Measurements from ENCODE around the gene CHPF.

CHPF gene

DNA sequence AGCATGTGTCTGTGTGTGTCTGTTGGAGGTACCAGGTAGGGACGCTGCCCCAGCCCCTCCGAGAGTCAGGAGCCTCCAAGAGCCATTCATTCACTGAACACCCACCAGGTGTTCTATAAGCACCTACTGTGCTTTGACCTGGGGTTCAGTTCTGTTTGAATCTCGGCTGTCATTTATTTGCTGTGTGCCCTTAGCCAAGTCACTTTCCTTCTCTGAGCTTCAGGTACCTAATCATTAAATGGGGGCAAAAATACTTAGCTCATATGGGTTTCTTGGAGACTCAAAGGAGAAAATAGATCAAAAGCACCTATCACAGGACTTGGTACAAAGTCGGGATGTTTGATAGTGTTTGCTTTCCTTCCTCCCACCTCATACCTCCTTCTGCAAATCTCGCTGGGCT is 16.1 kb downstream of the CHPF start:
- no peak for DNase-seq

DNA sequence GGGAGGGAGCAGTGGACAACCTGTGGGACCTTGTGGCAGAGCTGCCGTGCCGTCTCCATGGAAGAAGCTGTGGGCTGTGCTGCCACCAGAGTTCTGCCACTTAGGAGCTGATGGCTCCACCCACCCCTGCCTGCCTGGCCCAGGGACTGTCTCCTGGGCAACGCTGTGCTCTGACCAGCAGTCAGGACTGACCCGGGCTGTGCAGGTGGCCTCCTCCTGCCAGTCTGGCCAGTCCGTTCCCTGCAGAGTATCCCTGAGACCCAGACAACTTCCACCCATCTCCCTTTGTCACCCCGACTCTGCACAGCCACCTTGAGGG is 16.6 kb downstream of the CHPF start:
- no peak for DNase-seq

DNA sequence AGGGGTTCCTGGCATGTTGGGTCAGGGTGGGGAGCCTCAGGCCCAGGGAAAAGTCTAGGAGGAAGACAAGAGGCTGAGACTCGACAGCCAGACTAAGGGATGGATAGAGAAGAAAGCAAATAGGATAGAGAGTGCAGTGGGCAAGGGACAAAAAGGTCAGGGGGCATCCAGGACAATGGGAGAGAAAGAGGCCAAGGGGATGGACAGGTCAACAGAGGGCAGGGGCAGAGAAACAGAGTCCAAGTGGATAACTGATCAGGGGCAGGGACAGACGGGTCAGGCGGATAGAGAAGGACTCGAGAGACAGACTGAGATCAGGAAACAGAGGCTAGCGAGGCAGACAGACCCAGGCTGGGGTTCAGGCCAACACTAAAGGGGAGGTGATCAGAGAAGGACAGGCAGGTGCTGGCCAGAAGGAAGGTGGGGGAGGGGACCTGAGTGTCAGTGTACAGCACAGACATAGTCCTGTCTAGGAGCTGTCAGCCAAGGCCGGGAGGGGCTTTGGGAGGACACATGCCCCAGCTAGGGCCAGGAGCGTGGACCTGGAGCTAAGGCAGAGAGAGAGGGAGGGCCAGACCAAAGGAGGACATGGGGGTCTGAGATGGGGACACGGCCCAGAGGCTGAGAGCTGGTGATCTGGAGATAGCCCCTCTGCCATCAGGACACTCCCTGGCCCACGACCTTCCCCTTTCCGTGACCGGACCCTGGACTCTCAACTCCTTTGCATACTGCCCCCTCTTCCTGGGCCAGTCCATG is 17.1 kb downstream of the CHPF start:
- no peak for DNase-seq

DNA sequence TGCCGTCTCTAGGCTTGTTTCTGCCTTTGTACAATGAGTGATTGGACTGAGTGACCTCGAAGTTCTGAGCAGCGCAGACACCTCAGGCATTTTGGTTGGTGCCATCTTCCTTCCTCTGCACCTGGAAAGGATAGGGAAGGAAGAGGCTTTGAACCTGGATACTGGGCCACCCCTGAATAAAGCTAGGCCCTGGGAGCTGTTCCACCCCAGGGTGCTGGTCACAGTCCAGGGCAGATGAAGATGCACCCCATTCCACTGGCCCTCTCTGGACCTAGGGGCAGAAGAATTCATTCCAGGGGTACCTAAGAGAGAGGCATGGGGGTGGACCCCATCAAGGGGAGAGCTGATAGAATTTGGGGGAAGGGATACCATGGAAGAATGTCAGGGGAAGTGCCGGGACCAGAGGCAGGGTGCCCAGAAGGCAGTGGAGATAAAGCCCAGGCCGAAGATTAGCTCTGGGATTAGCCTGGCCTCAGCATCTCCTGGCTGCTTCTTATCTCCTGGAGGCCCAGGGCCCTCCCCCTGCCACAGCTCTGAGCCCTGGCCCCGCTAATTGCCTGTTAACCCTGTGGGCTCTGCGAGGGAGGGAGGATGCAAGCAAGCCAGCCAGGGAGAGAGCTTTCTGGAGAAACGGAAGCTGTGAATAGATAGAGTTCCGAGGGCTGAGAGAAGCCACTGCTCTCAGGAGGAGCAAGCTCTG is 17.9 kb downstream of the CHPF start:
- no peak for DNase-seq

DNA sequence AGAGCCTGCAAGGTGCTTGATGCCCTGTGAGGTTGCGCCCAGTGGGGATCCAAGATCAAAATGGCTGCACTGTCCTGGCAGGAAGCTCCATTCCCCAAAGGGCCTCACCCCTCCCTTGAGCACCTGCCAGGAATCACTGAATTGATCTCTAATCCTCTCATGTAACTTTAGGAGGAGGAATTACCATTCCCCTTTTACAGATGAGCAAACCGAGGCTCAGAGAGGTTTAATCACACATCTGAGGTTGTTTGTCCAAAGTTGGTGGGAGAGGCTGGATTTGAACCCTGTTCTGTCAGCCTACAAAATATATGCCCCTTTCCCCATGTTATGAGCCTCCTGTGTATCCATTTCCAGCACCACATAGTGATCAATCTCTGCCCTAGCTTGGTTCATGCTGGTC is 18.8 kb downstream of the CHPF start:
- DNase-seq = no peak

DNA sequence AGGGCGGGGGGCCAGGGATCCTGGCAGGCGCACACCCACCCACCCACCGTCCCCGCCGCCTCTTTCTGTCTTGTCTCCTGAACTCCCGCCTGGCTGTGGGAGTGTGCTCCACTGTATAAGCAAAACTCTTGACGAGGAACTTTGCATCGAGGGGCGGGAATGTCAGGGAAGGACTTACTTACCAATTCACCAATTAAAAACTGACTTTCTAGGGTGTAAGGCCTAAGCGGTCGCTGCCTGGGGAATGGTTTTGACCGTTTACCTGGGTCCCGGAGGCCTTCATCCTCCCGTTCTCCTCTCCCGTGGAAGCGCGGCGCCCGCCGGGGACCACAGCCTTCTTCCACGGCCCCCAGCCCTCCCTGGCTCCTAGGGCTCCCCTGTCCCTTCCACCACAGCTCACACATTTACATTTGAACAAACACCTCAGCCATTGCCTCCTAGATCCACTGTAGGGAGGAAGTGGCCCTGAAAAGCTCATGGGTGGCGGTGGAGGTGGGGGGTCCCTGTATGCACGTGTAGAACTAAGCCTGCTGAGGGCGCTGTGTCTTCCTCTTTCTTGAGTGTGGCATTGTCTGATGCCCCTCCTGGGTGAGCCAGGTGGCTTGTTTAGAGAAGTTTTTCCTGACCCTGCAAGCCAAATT is 20.5 kb downstream of the CHPF start:
- no peak for DNase-seq

DNA sequence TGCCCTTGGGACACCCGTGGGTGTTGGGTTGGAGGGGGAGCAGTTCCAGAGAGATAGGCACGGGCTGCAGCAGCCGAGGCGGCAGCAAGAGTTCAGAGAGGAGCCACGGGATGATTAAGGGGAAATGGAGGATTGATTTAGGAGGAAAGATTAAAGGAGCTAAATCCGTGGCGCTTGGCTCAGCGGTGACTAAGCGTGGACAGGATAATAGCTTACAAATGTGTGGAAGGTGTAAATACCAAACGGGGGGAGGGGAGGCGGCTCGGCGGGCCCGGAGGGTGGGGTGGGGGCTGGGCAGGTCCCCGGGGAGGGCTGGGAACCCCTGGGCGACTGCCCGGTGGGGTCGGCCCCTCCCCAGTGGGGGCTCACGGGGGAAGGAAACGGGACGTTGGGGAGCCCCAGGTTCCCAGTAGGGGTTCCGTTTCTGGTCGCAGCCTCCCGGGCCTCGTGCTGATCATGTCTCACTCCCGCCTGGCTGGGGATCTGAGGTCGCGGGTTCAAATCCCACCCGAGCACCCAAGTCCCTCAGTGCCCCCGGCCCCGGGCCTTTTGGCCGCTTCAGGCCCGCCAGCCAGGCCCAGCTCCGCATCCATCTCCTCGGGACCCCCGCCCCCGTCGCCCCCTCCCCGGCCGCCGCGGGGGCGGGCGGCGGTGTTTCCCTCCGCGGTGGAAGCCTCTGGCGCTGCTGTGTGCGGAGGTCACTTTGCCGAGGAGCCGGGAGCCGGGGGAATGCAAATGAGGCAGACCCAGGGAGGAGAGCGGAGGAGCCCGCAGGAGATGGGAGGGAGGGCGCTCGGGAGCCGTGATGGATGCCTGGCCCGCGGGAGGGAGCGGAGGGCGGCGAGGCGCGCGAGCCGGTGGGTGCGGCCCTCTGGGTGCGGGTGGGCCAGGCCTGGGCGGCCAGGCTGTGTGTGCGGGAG is 21.2 kb downstream of the CHPF start:
- DNase-seq = no peak

DNA sequence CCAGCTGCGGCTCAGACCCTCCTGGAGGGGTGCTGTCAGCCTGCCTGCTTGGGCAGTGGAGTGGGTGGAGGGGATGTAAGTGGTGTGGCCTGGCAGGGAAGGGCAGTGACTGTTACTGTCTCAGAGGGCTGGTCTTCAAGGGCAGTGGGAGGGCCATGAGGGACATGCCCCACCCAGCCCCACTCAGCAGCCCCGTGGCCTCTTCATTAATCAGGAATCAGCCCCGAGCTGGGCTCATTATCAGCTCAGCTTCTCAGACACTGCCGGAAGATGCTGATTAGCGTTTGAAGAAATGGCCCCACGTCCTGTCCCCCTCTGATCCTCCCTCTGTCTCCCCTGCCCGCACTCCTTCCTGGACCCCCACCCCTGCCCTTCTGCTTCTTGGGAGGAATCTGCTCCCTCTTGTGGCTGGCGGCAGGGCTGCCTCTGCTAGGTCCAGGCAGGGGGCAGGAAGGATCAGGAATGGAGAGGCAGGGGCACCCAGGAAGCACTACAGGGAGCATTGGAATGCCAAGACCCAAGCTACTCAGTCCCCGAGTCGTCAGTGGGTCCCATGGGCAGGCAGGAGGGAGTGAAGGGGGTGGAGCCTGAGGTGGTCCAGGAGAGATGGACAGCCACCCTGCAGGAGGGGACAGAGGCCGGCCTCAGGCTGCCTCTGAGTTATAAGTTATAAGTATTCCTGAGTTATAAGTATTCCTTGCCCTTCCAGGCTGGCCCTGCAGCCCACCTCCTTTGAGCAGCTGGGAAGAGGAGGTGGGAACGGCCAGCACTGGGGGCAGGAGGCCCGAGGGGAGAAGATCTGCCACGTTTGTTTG is 22.3 kb downstream of the CHPF start:
- DNase-seq = no peak

DNA sequence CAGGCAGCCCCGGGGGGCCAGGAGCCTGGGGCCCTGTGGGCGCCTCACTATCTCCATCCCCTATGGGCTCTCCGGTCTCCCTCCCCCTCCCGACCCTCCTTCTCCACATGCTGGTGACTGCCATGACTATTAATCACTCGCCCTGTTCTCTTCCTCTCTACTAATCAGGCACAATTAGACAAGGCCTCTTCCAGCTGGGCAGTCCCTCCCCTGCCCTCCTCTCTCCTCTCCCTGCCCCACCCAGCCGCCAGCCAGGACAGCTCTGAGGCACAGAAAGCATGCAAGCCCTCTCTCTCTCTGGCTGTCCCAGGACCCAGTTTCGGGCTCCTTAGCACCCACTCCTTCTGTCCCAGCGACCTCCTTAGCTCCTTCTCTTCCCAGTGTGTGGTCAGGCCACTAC is 23.5 kb downstream of the CHPF start:
- DNase-seq = no peak

DNA sequence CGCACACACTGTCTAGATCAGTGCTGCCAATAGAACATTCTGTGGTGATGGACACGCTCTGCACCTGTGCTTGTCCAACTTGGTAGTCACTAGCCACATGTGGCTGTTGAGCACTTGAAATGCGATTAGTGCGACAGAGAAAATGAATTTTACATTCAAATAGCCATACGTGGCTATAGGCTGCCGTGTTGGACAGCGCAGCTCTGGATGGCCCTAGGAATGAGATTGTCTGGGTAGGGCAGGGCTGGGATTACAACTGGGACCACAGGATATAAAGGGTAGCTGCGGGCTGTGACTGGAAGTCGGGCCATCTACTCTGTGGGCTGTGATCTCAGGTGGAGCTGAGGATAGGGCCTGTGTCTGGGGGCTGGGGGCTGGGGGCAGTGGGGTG is 24.1 kb downstream of the CHPF start:
- no peak for DNase-seq

DNA sequence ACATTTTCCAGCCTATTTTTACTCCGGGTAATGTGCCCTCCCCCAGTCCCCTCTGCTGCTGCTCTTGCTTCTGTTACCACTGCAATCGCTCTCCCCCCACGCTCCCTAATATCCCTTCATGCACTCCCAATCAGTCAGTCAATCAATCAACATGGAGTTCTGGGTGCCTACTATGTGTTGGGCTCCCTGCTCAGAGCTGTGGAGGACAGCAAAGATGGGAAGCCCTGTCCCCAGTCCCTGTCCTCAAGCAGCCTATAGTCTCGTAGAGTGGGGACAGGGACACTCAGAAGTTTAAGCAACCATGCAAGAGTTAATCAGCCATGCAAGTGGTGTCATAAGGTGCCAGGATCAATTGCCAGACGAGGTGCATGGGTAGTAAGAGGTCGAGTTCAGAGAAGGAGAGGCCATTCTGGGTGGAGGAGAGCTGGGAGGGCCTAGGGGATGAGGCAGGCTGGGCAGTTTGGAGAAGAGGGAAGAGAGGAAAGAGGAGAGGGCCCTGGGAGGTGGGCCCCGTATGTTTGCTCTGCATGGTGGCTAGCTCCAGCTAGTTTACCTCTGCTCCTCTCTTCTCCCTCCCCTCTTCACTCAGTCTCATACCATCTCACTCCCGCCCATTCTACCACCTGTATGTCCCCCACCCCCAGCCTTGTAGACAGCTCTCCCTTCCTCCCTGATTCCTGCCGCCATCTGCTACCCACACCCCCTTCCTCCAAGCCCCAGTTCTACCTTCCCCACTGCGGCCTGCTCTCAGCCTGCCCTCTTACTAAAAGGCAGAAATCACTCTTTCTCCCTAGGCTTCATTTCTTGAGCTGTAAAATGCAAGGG is 25.4 kb downstream of the CHPF start:
- DNase-seq = no peak

DNA sequence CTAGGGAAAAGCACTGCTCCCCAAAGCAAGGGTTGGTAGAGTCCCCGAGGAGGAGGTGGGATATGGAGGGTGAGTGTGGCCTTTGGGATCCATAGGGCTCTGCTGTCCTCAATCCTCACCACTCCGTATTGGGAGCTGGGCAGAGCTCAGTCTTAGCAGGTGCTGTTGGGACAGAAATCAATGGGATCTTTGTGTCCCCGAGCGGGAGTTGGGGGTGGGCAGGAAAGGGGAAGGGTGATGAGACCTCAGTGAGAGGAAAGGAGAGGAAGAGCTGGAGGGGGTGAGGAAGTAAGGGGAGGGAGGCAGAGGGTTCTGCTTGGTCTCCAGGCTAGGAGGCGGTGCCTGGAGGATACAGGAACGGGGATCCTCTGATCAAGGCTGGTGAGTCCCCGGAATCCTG is 26.7 kb downstream of the CHPF start:
- DNase-seq = no peak

DNA sequence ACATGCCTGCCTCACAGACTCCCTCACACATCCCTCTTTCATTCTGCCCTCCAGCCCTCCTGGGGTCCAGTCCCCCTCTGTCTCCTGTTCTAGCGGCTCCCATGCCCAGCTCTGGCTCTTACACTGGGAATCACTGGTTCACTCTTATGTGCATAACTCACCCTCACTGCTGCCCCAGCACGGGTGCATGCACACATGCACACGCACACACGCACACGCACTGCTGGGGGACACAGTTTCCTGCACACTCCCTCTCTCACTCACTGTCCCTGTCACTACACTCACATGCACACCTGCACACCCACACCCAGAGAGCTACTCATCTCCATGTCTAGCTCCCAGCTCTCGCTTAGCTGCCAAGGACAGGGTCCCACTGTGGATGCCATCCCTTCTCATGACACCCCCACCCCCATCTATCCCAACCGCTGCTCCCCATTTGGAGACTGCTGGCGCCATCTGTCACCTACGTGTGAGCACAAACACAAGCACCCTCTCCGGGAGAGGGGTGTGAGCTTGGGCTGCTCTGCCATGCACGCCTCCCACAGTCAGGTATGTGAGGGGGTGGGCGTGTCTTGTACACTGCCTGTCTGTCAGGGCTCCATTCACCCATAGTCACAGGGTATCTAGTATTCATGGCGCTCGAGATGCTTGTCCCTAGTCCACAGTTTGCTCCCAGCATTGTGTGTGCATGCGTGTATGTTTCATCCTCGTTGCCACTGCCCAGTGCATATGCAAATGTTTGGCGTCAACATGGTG is 27.6 kb downstream of the CHPF start:
- no peak for DNase-seq

DNA sequence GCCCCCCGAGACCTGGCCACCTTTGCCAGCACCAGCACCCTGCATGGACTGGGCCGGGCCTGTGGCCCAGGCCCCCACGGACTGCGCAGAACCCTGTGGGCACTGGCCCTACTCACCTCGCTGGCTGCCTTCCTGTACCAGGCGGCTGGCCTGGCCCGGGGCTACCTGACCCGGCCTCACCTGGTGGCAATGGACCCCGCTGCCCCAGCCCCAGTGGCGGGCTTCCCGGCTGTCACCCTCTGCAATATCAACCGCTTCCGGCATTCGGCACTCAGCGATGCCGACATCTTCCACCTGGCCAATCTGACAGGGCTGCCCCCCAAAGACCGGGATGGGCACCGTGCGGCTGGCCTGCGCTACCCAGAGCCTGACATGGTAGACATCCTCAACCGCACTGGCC is 28.8 kb downstream of the CHPF start:
- no peak for DNase-seq

DNA sequence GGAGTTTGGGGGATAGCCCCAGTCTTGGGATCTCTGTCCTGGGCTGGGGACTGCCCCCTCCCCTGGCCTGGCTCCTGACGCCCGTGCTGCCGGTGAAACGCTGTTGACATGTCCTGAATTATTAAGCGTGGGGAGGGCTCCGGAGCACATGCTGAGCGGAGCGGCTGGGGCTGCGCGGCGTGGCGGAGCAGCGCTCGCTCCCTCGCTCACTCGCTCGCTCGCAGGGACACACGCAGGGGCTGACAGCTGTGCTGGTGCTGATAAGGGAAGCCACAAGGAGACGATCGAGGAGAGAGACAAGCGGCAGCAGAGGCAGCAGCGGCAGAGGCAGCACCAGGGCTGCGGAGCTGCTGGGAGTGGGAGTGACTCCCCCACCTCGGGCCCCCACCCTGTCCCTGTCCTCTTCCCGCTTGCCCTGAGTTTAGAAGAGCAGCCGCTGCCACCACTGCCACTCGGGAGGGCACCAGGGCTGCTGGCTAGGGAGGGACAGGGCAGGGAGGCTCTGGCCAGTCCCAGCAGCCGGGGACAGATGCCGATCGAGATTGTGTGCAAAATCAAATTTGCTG is 29.3 kb downstream of the CHPF start, which contains the start of gene ASIC4:
Gene ASIC4, plus strand, starts transcription at position 287 of the 566 bp plus-strand sequence. Its CDS starts 243 bp downstream, at position 530.
- no peak for DNase-seq

DNA sequence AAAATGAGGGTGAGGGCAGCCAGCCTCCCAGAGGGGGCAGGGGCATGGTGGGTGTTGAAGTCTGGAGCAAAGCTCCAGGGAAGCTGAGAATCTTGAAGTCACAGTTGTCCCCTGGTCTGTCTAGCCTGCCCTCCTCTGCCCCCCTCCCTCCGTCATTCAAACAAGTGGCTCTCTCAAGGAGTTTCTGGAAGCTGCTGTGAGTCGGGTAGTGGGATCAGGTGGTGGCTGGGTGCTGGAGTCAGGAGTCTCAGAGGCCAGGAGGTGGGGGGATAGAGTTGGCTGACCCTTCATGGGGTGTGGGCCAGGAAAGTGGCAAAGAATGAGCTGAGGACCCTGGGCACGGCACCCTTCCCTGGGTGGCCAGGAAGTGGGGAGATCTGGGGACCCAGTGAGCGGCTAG is 29.8 kb downstream of the CHPF start:
- DNase-seq = no peak

DNA sequence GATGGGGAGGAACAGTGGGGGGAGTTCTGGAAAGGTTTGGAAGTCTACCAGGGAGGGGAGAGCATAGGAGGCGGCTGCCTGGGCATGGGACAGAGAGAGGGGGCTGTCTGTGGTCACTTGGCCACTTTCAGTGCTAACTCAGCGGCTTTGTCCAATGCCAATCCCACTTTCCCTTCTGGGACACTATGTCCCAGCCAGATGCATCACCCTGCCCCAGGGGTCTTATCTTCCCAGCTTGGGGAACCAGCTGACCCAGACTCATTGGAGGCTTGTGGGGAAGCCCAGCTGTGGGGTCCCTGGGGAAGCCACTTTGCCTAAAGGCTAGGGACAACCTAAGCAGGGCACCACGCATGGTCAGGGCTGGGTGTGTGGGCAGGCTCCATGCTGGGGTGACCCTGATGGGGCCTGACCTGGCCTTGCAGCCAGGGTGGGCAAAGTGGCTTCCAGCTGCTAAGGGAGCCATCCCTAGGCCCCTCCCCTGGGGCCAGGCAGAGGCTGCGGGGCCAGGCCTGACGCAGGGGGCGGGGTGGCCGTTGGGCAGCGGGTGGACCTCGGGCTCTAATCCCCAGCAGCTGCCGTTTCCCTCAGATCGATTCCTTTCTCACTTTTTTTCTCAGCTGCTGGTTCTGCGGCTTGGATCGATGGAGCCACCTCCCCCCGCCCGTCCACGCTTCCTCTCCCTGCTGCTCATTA is 30.9 kb downstream of the CHPF start:
- DNase-seq = no peak

DNA sequence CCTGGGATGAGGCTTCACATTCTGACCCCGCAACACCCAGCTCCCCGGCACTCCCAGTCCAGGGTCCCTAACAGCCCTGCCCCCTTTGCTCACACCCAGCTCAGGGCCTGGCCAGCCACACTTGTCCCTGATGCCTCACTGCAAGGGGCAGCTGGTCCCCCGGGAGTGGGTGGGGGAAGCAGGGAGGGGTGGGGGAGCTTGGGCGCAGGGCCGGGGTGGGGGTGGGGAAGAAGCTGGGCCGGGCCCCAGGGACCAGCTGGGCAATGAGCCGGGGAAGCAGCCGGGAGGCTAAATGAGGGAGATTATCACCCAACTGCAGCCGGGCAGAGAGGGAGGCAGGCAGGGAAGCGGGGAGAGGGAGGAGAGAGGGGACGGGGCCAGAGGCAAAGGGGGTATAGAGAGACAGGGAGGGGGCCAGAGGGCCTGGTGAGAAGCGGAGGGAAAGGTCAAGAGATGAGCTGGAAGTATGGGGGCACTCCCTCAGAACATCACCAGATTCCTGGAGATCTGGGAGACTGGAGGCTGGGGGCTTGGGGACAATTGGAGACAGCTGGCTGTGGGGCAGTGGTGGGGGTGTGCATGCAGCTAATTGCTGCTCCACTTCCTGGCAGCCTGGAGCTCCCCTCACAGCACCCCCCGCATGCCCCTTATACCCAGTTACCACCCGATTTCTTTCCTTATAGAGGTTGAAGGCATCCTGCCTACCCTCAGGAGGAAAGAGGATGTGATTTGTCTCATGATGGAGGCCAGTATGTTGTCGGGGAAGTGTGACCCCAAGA is 31.9 kb downstream of the CHPF start:
- no peak for DNase-seq
